ENCODE data around the gene ILF3. TPM values are rescaled to one million over a fixed set of nuclear protein-coding genes. Genes with fewer than 3 reads are reported as not detected.

ILF3 gene
- total and polyA plus RNA-seq, 10 donors = 82.9 to 264 (median 160) TPM

GRCh38 chr19:10685210-10685609, 31.1 kb downstream of the ILF3 start:
- WGBS, 5 donors = 90 to 96% (median 92%) methylated on average over 5 of the region's 5 CpGs
- DNase-seq = no peak
- H3K36me3 ChIP-seq = peaks cover 20 to 100% (median 99%) of the 10 kb centered on the region in 6 donors

GRCh38 chr19:10686193-10686592, 32.0 kb downstream of the ILF3 start:
- TF ChIP-seq POLR2AphosphoS5 (IDR thresholded peaks at IDR 0.05) = no peak
- no peak for TF ChIP-seq CTCF (IDR thresholded peaks at IDR 0.05 in 8 of 11, conservative IDR thresholded peaks at IDR 0.05 in 3 of 11)
- TF ChIP-seq POLR2A (IDR thresholded peaks at IDR 0.05) = no peak
- DNase-seq = no peak
- intact Hi-C loops (cut with DNase I; ENCODE audit: low total_unique reads) = no loop called here

More at GRCh38 chr19:10685210-10685609, 31.1 kb downstream of the ILF3 start:
- H3K27ac ChIP-seq = no peak overlapping the region
- no peaks in the 10 kb centered on the region for H3K4me1 ChIP-seq
- no peaks in the 10 kb centered on the region for H3K9me3 ChIP-seq
- intact Hi-C loops (cut with DNase I; ENCODE audit: low total_unique reads) = no loop called here
- no peak overlapping the region for H3K4me3 ChIP-seq
- no peak for TF ChIP-seq POLR2A (IDR thresholded peaks at IDR 0.05)
- TF ChIP-seq CTCF (IDR thresholded peaks at IDR 0.05 in 8 of 11, conservative IDR thresholded peaks at IDR 0.05 in 3 of 11) = no peak
- no peak for TF ChIP-seq POLR2AphosphoS5 (IDR thresholded peaks at IDR 0.05)
- no peaks in the 10 kb centered on the region for H3K27me3 ChIP-seq (replicated peaks in 1 of 7)

GRCh38 chr19:10686661-10687517, 32.7 kb downstream of the ILF3 start:
- no peak overlapping the region for H3K4me3 ChIP-seq
- H3K36me3 ChIP-seq = peaks cover 12 to 100% (median 99%) of the 10 kb centered on the region in 6 donors
- intact Hi-C loops (cut with DNase I; ENCODE audit: low total_unique reads) = no loop called here
- H3K27ac ChIP-seq = no peak overlapping the region
- no peak for DNase-seq
- H3K27me3 ChIP-seq (replicated peaks in 1 of 7) = no peaks in the 10 kb centered on the region
- TF ChIP-seq CTCF (IDR thresholded peaks at IDR 0.05 in 8 of 11, conservative IDR thresholded peaks at IDR 0.05 in 3 of 11) (no peak), POLR2AphosphoS5 (IDR thresholded peaks at IDR 0.05) (peak in 1 of 3 donors; percentile 4), POLR2A (IDR thresholded peaks at IDR 0.05) (no peak)
- H3K4me1 ChIP-seq = no peaks in the 10 kb centered on the region
- H3K9me3 ChIP-seq = no peaks in the 10 kb centered on the region
- WGBS, 5 donors = 87 to 94% (median 89%) methylated on average over 23 to 31 of the region's 31 CpGs

More at GRCh38 chr19:10686193-10686592, 32.0 kb downstream of the ILF3 start:
- 91 to 100% (median 94%) methylated on average over 4 to 10 of the region's 10 CpGs for WGBS, 5 donors
- H3K27me3 ChIP-seq (replicated peaks in 1 of 7) = no peaks in the 10 kb centered on the region
- H3K27ac ChIP-seq = no peak overlapping the region
- H3K4me3 ChIP-seq = no peak overlapping the region
- no peaks in the 10 kb centered on the region for H3K4me1 ChIP-seq
- H3K9me3 ChIP-seq = no peaks in the 10 kb centered on the region
- peaks cover 12 to 100% (median 99%) of the 10 kb centered on the region in 6 donors for H3K36me3 ChIP-seq

- no peak for DNase-seq
- intact Hi-C loops (cut with DNase I; ENCODE audit: low total_unique reads) = no loop called here
- no peak for TF ChIP-seq POLR2A (IDR thresholded peaks at IDR 0.05)
- TF ChIP-seq POLR2AphosphoS5 (IDR thresholded peaks at IDR 0.05) = peak in 2 of 3 donors; percentile 40 to 72
- Histone ChIP-seq H3K36me3 (peaks cover 6 to 100% (median 97%) of the 10 kb centered on the region in 6 donors), H3K4me3 (no peak overlapping the region), H3K27ac (no peak overlapping the region), H3K27me3 (replicated peaks in 1 of 7) (no peaks in the 10 kb centered on the region), H3K9me3 (no peaks in the 10 kb centered on the region), H3K4me1 (no peaks in the 10 kb centered on the region)
- 91 to 93% (median 92%) methylated on average over 22 to 25 of the region's 25 CpGs for WGBS, 5 donors
Observed at GRCh38 chr19:10687518-10688288, 33.6 kb downstream of the ILF3 start.
